Ecto neural progenitor cell (in vitro differentiated cells): Measurements from ENCODE around the gene KRT76.
"Not testable (repeated sequence)": the region's sequence is repeated elsewhere in the genome, so short reads cannot be mapped to it uniquely, and the experiment has no call there.

Source experiments
- DNase-seq: peaks from one replicate; pipeline ENCODE4 v3.0.0-alpha.2; 2018; ENCODE audit warnings: low spot score

KRT76 gene

GRCh38 chr12:52796839-52797528, 19.8 kb upstream of the KRT76 start:
- no peak for DNase-seq

GRCh38 chr12:52796429-52796794, 19.3 kb upstream of the KRT76 start:
- no peak for DNase-seq

- DNase-seq: no peak
Measured at GRCh38 chr12:52795694-52796428, 18.7 kb upstream of the KRT76 start, which contains the start of gene KRT3. KRT3 (minus strand) TSS chr12:52796117; CDS start chr12:52796042, 75 bp downstream.

- DNase-seq: not testable (repeated sequence)
Measured at GRCh38 chr12:52795332-52795674, 18.2 kb upstream of the KRT76 start.

GRCh38 chr12:52794479-52795331, 17.6 kb upstream of the KRT76 start:
- DNase-seq: no peak

GRCh38 chr12:52792185-52793029, 15.3 kb upstream of the KRT76 start:
- no peak for DNase-seq

GRCh38 chr12:52791271-52792184, 14.4 kb upstream of the KRT76 start:
- DNase-seq: no peak

- no peak for DNase-seq
Measured at GRCh38 chr12:52790427-52791270, 13.5 kb upstream of the KRT76 start.

- DNase-seq: no peak
Measured at GRCh38 chr12:52789637-52790426, 12.7 kb upstream of the KRT76 start.

GRCh38 chr12:52788876-52789636, 11.9 kb upstream of the KRT76 start:
- DNase-seq: no peak

- DNase-seq: no peak
Measured at GRCh38 chr12:52788192-52788875, 11.2 kb upstream of the KRT76 start.

GRCh38 chr12:52787324-52788191, 10.4 kb upstream of the KRT76 start:
- DNase-seq: no peak

- no peak for DNase-seq
Measured at GRCh38 chr12:52784909-52785308, 7.8 kb upstream of the KRT76 start.

GRCh38 chr12:52783563-52784316, 6.6 kb upstream of the KRT76 start:
- DNase-seq: no peak

- no peak for DNase-seq
Measured at GRCh38 chr12:52782502-52782901, 5.4 kb upstream of the KRT76 start.
